CD4-positive, alpha-beta T cell treated with Interferon gamma for 1 hour (primary cell): Measurements from ENCODE around the gene CDX1.

ENCODE experiments used
- DNase-seq: peaks from one replicate; pipeline ENCODE4 v3.0.0-alpha.2; 2020

The CDX1 gene

GRCh38 chr5:150166650-150167511, at the start of gene CDX1:
Gene CDX1, plus strand, starts transcription at chr5:150166778. Its CDS starts 99 bp downstream, at chr5:150166877.
- no peak for DNase-seq

- DNase-seq: no peak
These were observed 48.5 kb upstream of the CDX1 start for GRCh38 chr5:150117945-150118560.

- DNase-seq: no peak
These were observed 47.9 kb upstream of the CDX1 start for GRCh38 chr5:150118561-150119229.

- DNase-seq: no peak
These were observed 47.0 kb upstream of the CDX1 start for GRCh38 chr5:150119421-150120061.

GRCh38 chr5:150120062-150120441, 46.5 kb upstream of the CDX1 start:
- no peak for DNase-seq

- no peak for DNase-seq
These were observed 45.7 kb upstream of the CDX1 start for GRCh38 chr5:150120617-150121447.

GRCh38 chr5:150121448-150122157, 45.0 kb upstream of the CDX1 start:
- no peak for DNase-seq

GRCh38 chr5:150122158-150122510, 44.4 kb upstream of the CDX1 start:
- peak; percentile 45 for DNase-seq

- DNase-seq: no peak
These were observed 43.8 kb upstream of the CDX1 start for GRCh38 chr5:150122536-150123481.

GRCh38 chr5:150123542-150123941, 43.0 kb upstream of the CDX1 start:
- no peak for DNase-seq

GRCh38 chr5:150124111-150124557, 42.4 kb upstream of the CDX1 start:
- DNase-seq: peak; percentile 10

- DNase-seq: no peak
These were observed 42.0 kb upstream of the CDX1 start for GRCh38 chr5:150124596-150124995.

GRCh38 chr5:150125334-150125733, 41.2 kb upstream of the CDX1 start:
- DNase-seq: no peak

- DNase-seq: no peak
These were observed 40.2 kb upstream of the CDX1 start for GRCh38 chr5:150126199-150126920.

GRCh38 chr5:150126921-150127265, 39.7 kb upstream of the CDX1 start:
- no peak for DNase-seq

GRCh38 chr5:150129454-150129812, 37.1 kb upstream of the CDX1 start:
- DNase-seq: no peak

GRCh38 chr5:150129813-150130492, 36.6 kb upstream of the CDX1 start:
- peak; percentile 52 for DNase-seq

- DNase-seq: no peak
These were observed 36.1 kb upstream of the CDX1 start for GRCh38 chr5:150130493-150130922.

GRCh38 chr5:150131461-150131860, 35.1 kb upstream of the CDX1 start:
- DNase-seq: no peak
